Fibroblast of skin of back (primary cell): ENCODE data around the gene BLOC1S5. TPM values are rescaled to one million over a fixed set of nuclear protein-coding genes. Genes with fewer than 3 reads are reported as not detected.
A peak's percentile ranks its signal among the peaks of the same experiment; 100 is the strongest.

ENCODE experiments used
- DNase-seq: peaks from one replicate; pipeline ENCODE4 v3.0.0-alpha.2; 2013
- polyA plus RNA-seq, 2 experiments: library from polyadenylated mRNA; unstranded; fragments of 120-200 nt; gene quantifications; one replicate each; pipeline ENCODE4 v1.2.1, GENCODE V29; 2013; ENCODE audit not compliant: insufficient read length in 2 of 2

Gene BLOC1S5, protein sequence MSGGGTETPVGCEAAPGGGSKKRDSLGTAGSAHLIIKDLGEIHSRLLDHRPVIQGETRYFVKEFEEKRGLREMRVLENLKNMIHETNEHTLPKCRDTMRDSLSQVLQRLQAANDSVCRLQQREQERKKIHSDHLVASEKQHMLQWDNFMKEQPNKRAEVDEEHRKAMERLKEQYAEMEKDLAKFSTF
- polyA plus RNA-seq (2013, experiment 1 of 2; ENCODE audit: insufficient read length): 9.1 TPM
- 8.5 TPM for polyA plus RNA-seq (2013, experiment 2 of 2; ENCODE audit: insufficient read length)

DNA sequence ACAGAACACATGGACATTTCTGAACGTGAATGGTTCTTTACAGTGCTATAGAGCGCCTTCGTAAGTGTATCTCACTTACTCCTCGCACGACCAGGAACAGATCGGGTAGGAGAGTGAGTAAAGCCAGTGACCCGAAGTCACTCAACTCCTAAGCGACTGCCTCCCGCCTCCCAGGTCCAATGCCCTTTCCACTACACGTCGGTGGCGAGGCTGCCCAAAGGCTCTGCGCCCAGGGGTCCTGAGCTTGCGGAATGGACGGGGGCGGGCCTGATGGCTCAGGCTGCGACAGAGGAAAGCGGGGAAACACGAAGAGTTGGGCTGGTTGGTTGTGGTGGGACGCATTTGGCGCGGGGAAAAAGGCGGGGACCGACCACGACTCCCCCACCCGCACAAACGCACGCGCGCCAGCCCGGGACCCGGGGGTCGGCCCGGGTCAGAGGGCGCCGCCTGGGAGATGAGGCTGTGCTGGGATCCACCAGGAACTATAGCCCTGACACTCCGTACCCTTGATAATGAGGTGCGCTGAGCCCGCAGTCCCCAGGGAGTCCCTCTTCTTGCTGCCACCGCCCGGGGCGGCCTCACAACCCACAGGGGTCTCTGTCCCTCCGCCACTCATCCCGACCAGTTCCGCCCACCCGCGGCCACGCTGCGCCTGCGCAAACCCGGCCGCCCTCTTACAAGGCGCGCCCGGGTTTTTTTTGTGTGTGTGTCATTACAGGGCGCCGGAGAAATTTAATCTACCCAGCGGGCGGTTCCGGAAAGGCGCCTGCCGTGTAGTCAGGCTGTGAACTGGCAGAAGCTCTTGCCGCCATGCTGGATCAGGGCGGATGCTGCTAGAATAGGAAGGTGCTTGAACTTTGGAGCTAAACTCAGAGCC lies at the start of gene BLOC1S5:
TSS of gene BLOC1S5 (minus strand) at position 629 of the 877 bp plus-strand sequence. CDS start at position 616, 13 bp downstream.
- peak; percentile 97 for DNase-seq

DNA sequence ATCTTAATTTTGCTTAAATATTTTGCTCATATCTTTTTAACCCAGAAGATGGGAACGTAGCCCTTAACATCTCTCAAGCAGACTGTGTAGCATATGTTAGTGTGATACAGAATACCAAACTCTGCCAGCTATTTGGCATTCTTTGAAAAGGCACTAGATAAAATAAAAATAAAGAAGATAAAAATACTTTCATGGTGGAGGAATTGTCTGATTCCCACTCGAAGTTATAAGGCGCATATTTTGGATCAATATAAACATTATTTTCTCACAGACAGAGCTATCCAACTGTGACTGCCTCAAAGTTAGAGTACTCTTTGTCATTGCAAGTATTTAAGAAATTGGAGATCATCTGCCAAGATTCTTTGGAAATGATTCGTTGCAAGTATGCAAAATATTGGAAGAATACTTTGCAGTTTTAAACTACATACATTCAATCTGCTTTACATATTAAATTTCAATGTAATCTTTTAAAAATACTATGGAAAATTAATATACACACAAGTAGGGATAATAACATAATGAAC lies 49.0 kb upstream of the BLOC1S5 start:
- DNase-seq: peak; percentile 71

- DNase-seq: no peak
Measured at GRCh38 chr6:8110725-8111124, 46.5 kb upstream of the BLOC1S5 start.

DNA sequence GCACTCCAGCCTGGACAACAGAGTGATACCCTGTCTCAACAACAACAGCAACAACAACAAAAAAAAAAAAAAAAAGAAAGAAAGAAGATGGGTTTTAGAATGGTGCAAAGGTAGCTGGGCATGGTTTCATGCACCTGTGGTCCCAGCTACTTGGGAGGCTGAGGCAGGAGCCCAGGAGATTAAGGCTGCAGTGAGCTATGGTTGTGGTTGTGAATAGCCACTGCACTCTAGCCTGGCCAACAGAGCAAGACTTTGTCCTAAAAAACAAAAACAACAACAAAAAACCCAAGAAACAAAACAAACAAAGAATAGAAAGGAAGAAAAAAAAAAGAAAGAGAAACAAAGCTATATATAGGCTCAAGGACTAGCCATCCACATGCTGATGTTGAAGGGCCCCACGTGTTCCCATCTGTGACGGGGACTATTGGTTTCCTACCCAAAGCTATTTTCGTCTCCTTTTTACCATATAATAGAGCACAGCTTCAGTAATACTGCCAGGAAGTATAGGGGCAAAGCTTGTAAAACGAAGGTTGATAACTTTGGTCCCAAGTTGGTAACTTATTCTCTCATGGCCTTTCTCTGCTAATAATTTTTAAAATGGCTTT lies 46.0 kb upstream of the BLOC1S5 start:
- no peak for DNase-seq

GRCh38 chr6:8108759-8109539 lies 44.8 kb upstream of the BLOC1S5 start:
- no peak for DNase-seq

DNA sequence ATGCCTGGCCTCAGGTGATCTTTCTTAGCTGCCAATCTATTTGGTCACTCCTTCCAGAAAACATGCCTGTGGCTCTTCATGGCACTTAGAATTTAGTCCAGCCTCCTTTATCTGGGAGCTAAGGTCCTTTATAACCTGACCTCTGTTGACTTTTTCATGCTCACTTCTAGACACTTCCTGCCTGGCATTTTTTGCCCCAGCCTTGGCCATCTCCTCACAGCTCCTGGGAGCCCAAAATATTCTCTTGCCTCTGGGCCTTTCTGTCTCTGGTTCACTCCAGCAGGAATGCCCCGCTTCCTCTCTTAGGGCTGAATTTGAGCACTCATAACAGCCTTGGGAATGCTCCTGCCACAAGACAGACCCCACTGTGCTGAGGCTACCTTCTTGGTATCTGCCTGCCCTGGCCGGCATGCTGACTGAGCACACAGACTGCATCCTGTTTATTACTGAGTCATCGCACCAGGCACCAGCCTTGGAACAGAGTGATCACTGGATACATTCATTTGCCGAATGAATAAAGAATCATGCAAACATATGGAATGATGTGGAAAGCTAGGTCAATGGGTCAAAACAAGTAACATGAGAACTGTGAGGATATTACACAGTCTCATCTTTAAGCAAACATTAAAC lies 44.0 kb upstream of the BLOC1S5 start:
- peak; percentile 93 for DNase-seq

GRCh38 chr6:8105791-8106190 lies 41.6 kb upstream of the BLOC1S5 start:
- no peak for DNase-seq

- no peak for DNase-seq
Measured at GRCh38 chr6:8103726-8104125, 39.5 kb upstream of the BLOC1S5 start.

- DNase-seq: peak; percentile 95
Measured at GRCh38 chr6:8102122-8102958, 38.2 kb upstream of the BLOC1S5 start, which contains the start of gene EEF1E1. Gene EEF1E1 (minus strand): TSS chr6:8102548. CDS start chr6:8102521, 27 bp downstream.

DNA sequence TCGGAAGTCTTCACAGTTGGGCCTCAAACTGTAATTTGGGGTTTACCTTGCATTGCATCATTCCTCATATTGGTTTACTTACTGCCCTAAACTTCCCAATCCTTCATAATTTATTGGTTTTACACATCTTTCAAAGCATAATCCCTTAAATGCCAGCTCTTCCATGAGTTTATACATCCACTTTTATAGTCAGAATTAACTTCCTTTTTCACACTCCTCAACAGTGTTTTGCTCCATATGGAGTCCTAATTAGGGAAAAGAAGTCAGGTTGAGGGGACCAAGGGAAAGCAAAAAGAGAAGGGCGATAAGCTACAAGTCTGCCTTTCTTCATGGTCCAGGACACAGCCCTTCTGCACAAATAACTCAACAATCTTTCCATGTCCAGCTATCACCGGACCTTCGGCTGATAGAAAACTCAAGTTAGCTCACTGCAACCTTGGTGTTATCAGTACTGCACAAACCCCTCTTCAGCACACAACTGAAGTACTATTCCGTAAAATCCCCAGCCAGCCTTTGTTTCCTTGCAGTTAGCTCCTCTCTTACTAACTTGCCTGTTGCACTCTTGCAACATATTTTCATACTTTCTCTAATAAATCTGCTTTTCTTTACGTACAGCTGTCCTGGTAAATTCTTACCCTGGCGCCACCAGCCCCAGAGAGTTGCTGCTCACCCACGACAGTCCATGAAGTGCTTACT lies 36.1 kb upstream of the BLOC1S5 start:
- no peak for DNase-seq

DNA sequence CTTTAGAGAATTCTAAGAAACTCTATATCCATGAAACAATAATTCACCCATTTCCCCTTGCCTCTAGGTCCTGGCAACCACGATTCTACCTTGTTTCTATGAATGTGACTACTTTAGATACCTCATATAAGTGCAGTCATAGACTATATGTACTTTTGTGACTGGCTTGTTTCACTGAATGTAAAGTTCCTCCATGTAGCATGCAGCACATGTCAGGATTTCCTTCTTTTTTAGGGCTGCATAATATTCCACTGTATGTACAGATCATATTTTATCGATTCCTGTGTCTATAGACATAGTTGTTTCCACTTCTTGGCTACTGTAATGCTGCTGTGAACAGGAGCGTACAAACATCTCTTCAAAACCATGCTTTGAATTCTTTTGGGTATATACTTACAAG lies 26.5 kb upstream of the BLOC1S5 start:
- no peak for DNase-seq

- DNase-seq: no peak
Measured at GRCh38 chr6:8088886-8089285, 24.7 kb upstream of the BLOC1S5 start.

DNA sequence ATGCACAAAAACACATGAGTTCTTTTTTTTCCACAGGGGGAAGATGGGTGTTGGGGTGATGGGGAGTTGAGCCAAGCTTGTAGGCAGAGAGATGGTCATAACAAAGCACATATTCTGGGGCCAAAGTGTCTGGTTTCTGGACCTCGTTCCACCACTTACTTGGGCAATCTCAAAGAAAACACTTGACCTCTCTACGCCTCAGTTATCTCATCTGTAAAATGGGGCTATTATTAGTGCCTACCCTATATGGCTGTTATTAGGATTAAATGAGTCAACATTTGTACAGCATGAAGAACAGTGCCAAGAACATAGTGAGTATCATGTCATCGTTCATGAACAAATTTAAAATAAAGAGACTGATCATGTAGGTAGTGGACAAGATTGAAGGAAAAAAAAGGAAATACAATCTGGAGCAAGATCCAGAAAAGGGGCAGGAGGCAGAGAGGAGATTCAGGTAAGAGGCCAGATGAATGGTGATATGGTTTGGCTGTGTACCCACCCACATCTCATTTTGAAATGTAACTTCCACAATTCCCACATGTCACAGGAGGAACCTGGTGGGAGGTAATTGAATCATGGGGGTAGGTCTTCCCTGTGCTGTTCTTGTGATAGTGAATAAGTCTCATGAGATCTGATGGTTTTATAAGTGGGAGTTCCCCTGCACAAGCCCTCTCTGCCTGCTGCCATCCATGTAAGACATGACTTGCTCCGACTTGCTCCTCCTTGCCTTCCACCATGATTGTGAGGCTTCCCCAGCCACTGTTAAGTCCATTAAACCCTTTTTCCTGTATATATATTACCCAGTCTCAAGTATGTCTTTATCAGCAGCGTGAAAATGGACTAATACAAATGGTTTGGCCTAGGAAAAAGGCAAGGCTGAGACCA lies 23.9 kb upstream of the BLOC1S5 start:
- DNase-seq: no peak

- DNase-seq: no peak
Measured at GRCh38 chr6:8086755-8087306, 22.6 kb upstream of the BLOC1S5 start.

- peak; percentile 96 for DNase-seq
Measured at GRCh38 chr6:8085053-8085511, 20.9 kb upstream of the BLOC1S5 start.

DNA sequence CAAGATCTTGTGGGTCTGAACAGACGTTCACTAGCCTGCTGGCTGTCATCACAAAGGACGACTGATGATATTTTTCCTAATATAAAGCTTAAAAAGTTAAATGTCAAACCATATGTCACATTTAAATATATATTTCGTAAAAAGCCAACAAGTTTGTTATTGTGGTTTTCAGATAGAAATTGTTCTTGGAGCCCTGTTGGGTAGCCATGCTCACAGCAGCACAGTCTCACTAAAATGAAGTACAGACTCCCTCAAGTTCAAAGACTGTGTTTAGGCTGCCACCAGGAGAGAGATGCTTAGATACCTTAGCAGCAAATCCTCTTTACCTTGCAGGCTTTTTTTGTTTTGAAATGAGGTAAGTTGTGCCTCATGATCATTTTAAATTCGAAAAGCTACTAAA lies 20.4 kb upstream of the BLOC1S5 start:
- peak; percentile 26 for DNase-seq

- DNase-seq: peak; percentile 91
Measured at GRCh38 chr6:8082954-8083858, 19.0 kb upstream of the BLOC1S5 start.

DNA sequence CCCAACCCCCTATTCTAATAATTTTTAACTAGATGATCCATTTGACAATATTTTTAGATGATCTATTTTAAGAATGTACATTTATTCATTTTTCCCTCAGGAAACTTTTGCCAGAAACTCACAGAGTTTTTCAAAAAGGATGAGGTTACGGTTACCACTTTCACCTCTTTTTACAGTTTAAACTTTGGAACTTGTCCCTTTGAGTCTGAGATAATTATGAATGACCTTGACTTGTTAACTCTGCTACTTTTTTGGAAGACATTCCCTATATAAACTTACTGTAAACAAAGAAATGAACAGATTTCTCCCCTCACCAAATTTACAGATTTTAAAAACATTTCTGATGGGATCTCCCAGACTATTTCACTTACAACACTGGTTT lies 18.4 kb upstream of the BLOC1S5 start:
- DNase-seq: no peak
